GM12878 (cell line): ENCODE measurements around the gene ITGA2.

Source experiments
- BACH1 ChIP-seq: fragments of 450-650 bp; IDR thresholded peaks from 2 replicates; pipeline ENCODE4 v1.6.1; 2017; ENCODE audit warnings: mild to moderate bottlenecking, borderline replicate concordance
- CTCF ChIP-seq, 3 experiments: IDR thresholded peaks in 2 of 3; conservative IDR thresholded peaks in 1 of 3; 2 replicates each; pipeline ENCODE4 v1.5.1; 2011; ENCODE audit warnings: low read depth in 3 of 3, low read length in 3 of 3, mild to moderate bottlenecking in 3 of 3, control low read depth in 2 of 3, moderate library complexity in 2 of 3, inconsistent platforms in 1 of 3, mixed read lengths in 1 of 3; ENCODE audit not compliant: control insufficient read depth in 2 of 3, insufficient read depth in 1 of 3; ENCODE audit errors: extremely low read depth in 1 of 3
- E2F4 ChIP-seq: IDR thresholded peaks from 2 replicates; pipeline ENCODE4 v1.6.1; 2012; ENCODE audit warnings: low read depth, low read length, improper control_type of control experiment
- ESRRA ChIP-seq: IDR thresholded peaks from 2 replicates; pipeline ENCODE4 v1.6.1; 2012; ENCODE audit warnings: mild to moderate bottlenecking, low read length, improper control_type of control experiment
- EZH2 ChIP-seq: IDR thresholded peaks from 2 replicates; pipeline ENCODE4 v1.6.1; 2012; ENCODE audit warnings: low read depth, mild to moderate bottlenecking, control low read depth, inconsistent platforms, low read length, borderline replicate concordance; ENCODE audit not compliant: control insufficient read depth
- MTA3 ChIP-seq: IDR thresholded peaks from 2 replicates; pipeline ENCODE4 v1.6.1; 2012; ENCODE audit warnings: low read length, inconsistent platforms, borderline replicate concordance
- NBN ChIP-seq: fragments of 450-650 bp; IDR thresholded peaks from 2 replicates; pipeline ENCODE4 v1.6.1; 2016
- SPI1 ChIP-seq: IDR thresholded peaks from 2 replicates; pipeline ENCODE4 v1.6.1; 2011; ENCODE audit warnings: low read depth, mild to moderate bottlenecking, low read length, moderate library complexity, borderline replicate concordance; ENCODE audit not compliant: insufficient read depth
- SUZ12 ChIP-seq: fragments of 200-600 bp; sonication (generic); IDR thresholded peaks from one replicate; pipeline ENCODE4 v1.6.1; 2018; ENCODE audit warnings: antibody characterized with exemption, mild to moderate bottlenecking; ENCODE audit not compliant: unreplicated experiment
- ZBTB33 ChIP-seq: fragments of 450-650 bp; IDR thresholded peaks from 2 replicates; pipeline ENCODE4 v1.6.1; 2017; ENCODE audit warnings: mild to moderate bottlenecking
- ZNF687 ChIP-seq: fragments of 450-650 bp; IDR thresholded peaks from 2 replicates; pipeline ENCODE4 v1.6.1; 2017; ENCODE audit warnings: mild to moderate bottlenecking, moderate library complexity

GRCh38 chr5:52999344-52999949, 10.3 kb downstream of the ITGA2 start:
- TF ChIP-seq EZH2 (no peak), ZNF687 (no peak), SUZ12 (no peak), E2F4 (no peak), CTCF (IDR thresholded peaks at IDR 0.05 in 2 of 3, conservative IDR thresholded peaks at IDR 0.05 in 1 of 3; ENCODE audit: control insufficient read depth in 2 of 3, extremely low read depth in 1 of 3, insufficient read depth in 1 of 3, low read depth in 3 of 3, low read length in 3 of 3) (no peak), ZBTB33 (no peak), MTA3 (no peak), ESRRA (no peak), NBN (no peak), BACH1 (no peak), SPI1 (no peak)
